ENCODE data around the gene LRRC28. TPM values are rescaled to one million over a fixed set of nuclear protein-coding genes. Genes with fewer than 3 reads are reported as not detected.

Gene LRRC28
- total and polyA plus RNA-seq, 4 donors, result 7.7 to 66.1 (median 13.0) TPM

- Histone ChIP-seq H3K27ac (ENCODE audit: low read depth in 1 of 2, low read length in 1 of 2) (no peak overlapping the region), H3K27me3 (ENCODE audit: control insufficient read depth in 3 of 3, insufficient read depth in 3 of 3, low read length in 2 of 3) (no peaks in the 10 kb centered on the region), H3K9ac (ENCODE audit: insufficient read depth in 1 of 2, low read length in 2 of 2) (no peak overlapping the region), H3K36me3 (ENCODE audit: control insufficient read depth in 4 of 4, insufficient read depth in 4 of 4, low read length in 4 of 4) (no peaks in the 10 kb centered on the region), H3K4me3 (no peak overlapping the region), H3K9me3 (ENCODE audit: control insufficient read depth in 4 of 4, insufficient read depth in 3 of 4, low read length in 3 of 4) (no peaks in the 10 kb centered on the region), H3K4me1 (ENCODE audit: control insufficient read depth in 5 of 5, insufficient read depth in 5 of 5, low read length in 5 of 5) (peaks cover 0 to 7% (median 0%) of the 10 kb centered on the region in 5 donors)
- no peak for TF ChIP-seq CTCF (IDR thresholded peaks at IDR 0.05; ENCODE audit: control extremely low read depth, extremely low read depth)
- peak in 1 of 3 donors; percentile 14 for DNase-seq
- 56 to 74% methylated on average over 1 of the region's 1 CpG for WGBS, 2 donors
- ATAC-seq (ENCODE audit: insufficient read depth, low FRiP score), result no peak
Measured at GRCh38 chr15:99320374-99321215, 69.3 kb downstream of the LRRC28 start.

- no peak for TF ChIP-seq CTCF (IDR thresholded peaks at IDR 0.05; ENCODE audit: control extremely low read depth, extremely low read depth)
- no peak for ATAC-seq (ENCODE audit: insufficient read depth, low FRiP score)
- WGBS, 2 donors, result 97% methylated on average over 1 of the region's 1 CpG
- H3K9ac ChIP-seq (ENCODE audit: insufficient read depth in 1 of 2, low read length in 2 of 2), result no peak overlapping the region
- no peaks in the 10 kb centered on the region for H3K27me3 ChIP-seq (ENCODE audit: control insufficient read depth in 3 of 3, insufficient read depth in 3 of 3, low read length in 2 of 3)
- H3K4me1 ChIP-seq (ENCODE audit: control insufficient read depth in 5 of 5, insufficient read depth in 5 of 5, low read length in 5 of 5), result peaks cover 0 to 10% (median 0%) of the 10 kb centered on the region in 5 donors
- H3K9me3 ChIP-seq (ENCODE audit: control insufficient read depth in 4 of 4, insufficient read depth in 3 of 4, low read length in 3 of 4), result no peaks in the 10 kb centered on the region
- no peaks in the 10 kb centered on the region for H3K36me3 ChIP-seq (ENCODE audit: control insufficient read depth in 4 of 4, insufficient read depth in 4 of 4, low read length in 4 of 4)
- H3K4me3 ChIP-seq, result no peak overlapping the region
- H3K27ac ChIP-seq (ENCODE audit: low read depth in 1 of 2, low read length in 1 of 2), result no peak overlapping the region
- no peak for DNase-seq
Measured at GRCh38 chr15:99321468-99321867, 70.2 kb downstream of the LRRC28 start.

- no peak overlapping the region for H3K9ac ChIP-seq (ENCODE audit: insufficient read depth in 1 of 2, low read length in 2 of 2)
- H3K27ac ChIP-seq (ENCODE audit: low read depth in 1 of 2, low read length in 1 of 2), result no peak overlapping the region
- no peak for TF ChIP-seq CTCF (IDR thresholded peaks at IDR 0.05; ENCODE audit: control extremely low read depth, extremely low read depth)
- H3K27me3 ChIP-seq (ENCODE audit: control insufficient read depth in 3 of 3, insufficient read depth in 3 of 3, low read length in 2 of 3), result no peaks in the 10 kb centered on the region
- no peak for DNase-seq
- peaks cover 0 to 10% (median 0%) of the 10 kb centered on the region in 5 donors for H3K4me1 ChIP-seq (ENCODE audit: control insufficient read depth in 5 of 5, insufficient read depth in 5 of 5, low read length in 5 of 5)
- no peaks in the 10 kb centered on the region for H3K36me3 ChIP-seq (ENCODE audit: control insufficient read depth in 4 of 4, insufficient read depth in 4 of 4, low read length in 4 of 4)
- ATAC-seq (ENCODE audit: insufficient read depth, low FRiP score), result no peak
- no peaks in the 10 kb centered on the region for H3K9me3 ChIP-seq (ENCODE audit: control insufficient read depth in 4 of 4, insufficient read depth in 3 of 4, low read length in 3 of 4)
- 83 to 91% methylated on average over 2 of the region's 2 CpGs for WGBS, 2 donors
- no peak overlapping the region for H3K4me3 ChIP-seq
Measured at GRCh38 chr15:99322643-99323405, 71.5 kb downstream of the LRRC28 start.
